COLO668 (cell line): Measurements from ENCODE around the gene HNRNPLL.
"Not testable (repeated sequence)": the region's sequence is repeated elsewhere in the genome, so short reads cannot be mapped to it uniquely, and the experiment has no call there.

Experiments
- DNase-seq: peaks from one replicate; lab custom pipeline; 2025; ENCODE audit not compliant: unreplicated experiment; lab: John Stamatoyannopoulos, UW

The HNRNPLL gene

DNA sequence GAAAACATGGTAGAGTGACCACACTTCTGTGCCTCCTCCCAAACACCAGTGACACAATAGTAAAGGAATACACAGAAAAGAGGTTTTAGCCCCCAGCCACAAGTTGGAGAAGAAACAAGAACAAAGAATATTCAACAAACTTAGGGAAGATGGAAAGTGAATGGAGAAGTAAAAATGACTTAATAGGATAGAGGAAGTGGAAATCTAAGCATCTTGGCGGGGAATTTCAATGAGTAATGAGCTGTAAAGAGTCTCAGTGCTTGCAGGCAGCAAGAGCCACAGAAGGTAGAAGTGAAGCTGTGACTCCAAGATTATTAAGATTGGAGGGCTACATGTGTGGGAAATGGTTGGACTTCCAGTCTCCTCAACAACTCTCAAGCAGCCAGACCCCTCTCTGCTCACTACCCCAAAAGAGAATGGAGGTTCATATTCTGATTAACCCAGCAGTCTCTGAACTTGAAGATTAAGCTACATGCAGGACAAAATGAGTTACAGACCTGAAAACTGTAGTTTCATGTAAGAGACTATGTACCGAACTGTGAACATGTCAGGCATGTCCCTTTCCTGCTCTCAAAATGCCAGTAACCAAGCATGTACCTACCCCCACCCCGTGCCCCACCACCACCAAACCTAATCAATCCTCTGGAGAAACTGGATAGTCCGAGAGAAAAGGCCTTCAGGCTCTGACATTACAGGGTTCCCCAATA, 16.9 kb upstream of the HNRNPLL start:
- DNase-seq = no peak

DNA sequence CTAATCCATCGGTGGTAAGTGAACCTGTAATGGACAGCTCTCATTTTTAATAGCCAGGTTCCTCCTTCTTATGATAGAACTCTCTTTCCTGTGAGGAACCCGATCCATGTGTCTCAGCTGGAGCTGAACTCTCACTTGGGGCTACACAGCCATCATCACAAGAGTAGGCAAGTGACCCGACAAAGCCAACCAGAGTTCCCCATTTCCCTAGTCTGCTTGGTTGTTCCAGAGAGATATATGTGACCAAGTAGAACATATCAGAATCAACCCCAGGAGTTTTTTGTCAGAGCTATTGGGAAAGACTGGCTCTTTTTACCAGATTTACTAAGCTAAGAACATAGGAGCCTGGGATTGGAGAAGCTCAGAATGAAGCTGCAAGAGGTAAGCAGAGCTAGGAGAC, 14.6 kb upstream of the HNRNPLL start:
- DNase-seq = no peak

DNA sequence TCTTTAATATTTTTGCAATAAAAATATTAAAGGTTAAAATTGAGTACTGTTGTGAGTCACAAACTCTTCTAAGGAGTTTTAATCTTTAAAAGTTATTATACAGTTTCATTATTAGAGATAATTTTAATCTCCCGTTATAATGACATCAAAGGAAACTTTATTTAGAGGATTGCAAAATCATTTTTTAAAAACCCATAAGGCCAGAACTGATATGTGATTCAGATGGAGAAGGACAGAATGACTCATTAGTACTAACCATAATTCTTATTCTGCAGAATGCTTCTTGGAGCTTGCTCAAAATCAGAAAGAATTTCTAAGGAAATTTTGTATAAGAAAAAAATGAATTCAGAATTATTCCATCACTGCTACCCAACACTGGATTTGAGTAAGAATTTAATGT, 12.5 kb upstream of the HNRNPLL start:
- no peak for DNase-seq

DNA sequence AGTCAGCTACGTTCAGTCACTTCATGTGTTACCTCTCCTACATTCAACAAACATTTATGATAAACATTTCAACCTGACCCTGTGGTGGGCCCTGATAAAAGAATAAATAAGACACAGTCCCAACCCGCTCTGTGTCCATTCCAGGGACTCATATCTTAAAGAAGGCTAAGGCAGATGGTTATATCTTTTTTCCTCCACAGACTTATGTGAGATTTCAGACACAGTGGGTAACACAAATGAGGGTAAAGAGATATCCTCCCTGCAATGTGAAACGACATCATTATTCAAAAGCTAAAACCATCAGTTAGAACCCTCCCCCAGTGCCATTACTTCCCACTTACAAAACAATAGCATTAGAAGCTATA, 11.1 kb upstream of the HNRNPLL start:
- DNase-seq = no peak

DNA sequence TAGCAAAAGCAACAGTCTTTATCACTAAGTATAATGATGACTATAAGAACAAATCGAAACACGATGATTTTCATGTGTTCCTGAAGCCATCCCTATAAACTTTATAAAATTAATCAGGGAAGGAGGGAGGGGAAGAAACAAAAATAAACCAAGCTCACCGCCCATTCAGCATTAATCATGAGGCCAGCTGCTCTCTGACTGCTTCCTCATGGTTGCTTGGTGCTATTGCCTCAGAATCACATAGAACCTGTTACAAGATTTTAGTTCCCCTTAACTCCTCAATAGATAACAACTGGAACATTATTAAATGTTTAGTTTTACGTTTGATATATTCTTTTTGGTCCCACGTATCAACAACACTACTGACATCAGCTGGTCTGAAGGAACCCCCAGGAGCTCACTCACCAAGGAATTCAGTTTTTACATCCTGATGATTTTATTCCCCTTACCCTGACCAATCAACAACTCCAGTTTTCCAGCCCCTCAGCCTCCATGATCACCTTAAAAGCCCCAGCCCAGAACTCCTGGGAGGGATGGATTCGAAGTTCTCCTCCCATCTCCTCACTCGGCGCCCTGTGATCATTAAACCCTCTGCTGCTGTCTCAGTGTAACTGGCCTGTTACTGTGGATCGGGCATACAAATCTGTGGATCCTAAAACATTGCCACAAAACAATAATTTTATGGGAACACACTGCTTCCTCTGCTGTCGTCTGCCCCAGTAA, 10.6 kb upstream of the HNRNPLL start:
- no peak for DNase-seq

DNA sequence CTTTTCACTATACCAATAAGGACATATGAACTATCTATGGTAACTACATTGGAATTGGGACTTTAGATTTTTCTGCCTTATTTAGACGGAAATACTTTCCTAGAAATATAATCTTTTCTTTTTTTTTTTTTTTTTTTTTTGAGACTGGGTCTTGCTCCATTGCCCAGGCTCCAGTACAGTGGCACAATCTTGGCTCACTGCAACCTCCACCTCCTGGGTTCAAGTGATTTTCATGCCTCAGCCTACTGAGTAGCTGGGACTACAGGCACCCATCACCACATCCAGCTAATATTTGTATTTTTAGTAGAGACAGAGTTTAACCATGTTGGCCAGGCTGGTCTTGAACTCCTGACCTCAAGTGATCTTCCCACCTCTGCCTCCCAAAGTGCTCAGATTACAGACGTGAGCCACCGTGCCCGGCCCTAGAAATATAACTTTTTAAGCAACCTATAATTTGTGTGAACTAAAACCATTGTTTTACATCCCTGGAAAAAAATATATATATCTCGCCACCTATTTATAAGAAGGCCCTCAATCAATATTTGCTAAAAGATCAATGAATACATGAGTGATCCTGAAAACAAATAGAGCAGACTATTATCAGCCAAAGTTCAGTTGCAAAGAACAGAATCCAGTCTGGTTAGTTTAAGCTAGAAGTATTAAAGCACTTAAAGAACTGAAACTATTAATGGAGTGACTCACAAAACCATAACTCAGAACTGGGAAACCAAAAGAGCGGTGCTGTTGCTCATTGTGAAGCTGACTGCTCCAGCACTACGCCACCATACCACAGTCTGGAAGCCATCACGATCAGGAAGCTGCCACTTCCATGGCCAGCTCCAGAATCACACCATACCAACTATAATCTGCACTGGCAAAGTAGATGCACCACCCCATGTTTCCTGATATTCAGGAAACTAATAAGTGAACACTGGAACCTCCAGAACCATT, 8.4 kb upstream of the HNRNPLL start:
- DNase-seq = no peak

DNA sequence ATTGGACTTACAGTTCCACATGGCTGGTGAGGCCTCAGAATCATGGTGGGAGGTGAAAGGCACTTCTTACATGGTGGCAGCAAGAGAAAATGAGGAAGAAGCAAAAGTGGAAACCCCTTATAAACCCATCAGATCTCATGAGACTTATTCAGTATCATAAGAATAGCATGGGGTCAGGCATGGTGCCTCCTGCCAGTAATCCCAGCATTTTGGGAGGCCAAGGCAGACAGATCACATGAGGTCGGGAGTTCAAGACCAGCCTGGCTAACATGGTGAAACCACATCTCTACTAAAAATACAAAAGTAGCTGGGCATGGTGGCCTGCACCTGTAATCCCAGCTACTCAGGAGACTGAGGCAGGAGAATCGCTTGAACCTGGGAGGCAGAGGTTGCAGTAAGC, 6.5 kb upstream of the HNRNPLL start:
- not testable (repeated sequence) for DNase-seq

DNA sequence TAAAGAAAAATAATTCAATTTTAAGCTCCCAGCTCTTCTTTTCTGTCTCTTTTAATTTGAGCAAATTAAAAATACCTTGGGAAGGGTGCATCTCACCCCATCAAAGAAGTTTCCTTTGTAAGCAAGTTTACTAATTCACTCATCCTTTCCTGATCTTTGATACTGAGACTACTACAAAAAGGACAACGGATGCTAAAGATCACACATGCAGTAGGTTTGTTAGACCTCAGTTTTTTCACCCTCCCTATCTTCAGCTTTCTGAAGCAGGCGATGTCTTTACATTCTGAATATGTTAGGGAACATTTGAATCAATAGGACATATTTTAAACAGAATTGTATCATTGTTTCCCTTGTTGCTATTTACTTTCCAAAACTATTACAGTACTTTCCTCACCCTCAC, 6.0 kb upstream of the HNRNPLL start:
- no peak for DNase-seq

DNA sequence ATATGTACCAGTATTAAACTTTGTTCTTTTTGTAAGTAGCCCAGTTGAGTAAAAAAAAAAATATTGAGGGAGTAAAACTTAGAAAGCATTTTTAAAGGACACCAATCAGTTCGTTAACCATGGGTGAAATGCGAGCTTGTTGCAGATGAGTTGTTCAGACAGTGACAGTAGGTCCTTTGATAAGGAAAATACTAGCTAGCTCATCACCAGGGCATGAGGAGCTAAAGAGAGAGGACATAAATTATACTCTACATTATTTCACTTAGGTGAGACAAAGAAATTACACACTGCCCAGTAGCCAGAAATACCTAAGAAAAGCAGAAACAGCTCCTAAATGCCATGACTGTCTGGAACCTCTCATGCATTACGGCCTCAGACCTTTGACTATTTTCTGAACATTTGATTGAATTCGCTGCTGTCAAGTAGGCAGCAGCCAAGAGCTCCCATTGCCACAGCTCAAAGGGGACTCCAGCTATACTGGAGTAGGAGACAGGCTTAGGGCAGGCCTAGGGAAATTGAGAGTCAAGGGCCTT, 2.6 kb upstream of the HNRNPLL start:
- no peak for DNase-seq

DNA sequence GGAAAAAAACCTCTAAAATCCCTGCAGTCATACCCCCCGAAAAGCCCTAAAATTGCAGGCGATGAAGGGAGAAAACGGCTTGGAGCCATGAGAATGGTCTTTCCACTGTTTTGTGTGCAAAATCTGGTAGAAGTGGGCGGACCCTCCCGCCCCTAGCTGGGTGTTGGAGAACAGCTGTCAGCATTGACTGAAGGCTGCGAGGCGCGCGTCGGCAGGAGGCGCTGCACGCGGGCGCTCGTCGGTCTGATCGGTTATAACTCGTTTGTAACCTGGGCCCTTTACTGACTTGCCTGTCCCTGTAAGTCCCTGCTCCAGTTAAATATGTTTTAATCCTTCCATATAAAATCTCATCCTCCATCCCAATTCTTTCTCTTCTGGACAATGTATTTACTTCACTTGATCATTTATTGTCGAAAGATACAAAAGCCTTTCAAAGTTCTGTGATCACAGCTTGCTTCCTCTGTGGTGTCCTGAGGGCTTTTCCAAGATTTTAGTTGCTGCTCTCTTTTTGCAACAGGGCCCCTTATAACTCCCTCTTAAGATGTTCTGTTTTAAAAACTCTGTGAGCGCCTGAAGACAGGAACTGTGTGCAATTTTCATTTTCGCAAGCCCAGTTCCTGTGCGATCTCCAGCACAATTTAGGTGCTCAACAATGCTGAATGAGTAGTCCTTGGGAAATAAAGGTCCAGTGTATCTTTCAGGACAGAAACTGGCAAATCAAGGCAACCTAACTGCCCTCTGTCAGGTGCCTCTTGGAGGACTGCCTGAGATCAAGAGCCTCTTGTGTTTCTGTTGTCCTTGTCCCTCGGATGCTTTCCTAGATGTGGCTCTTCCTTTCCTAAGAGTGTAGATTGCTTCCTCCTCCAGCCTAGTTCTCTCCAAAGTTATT, 918 bp upstream of the HNRNPLL start:
- DNase-seq = peak; percentile 84

DNA sequence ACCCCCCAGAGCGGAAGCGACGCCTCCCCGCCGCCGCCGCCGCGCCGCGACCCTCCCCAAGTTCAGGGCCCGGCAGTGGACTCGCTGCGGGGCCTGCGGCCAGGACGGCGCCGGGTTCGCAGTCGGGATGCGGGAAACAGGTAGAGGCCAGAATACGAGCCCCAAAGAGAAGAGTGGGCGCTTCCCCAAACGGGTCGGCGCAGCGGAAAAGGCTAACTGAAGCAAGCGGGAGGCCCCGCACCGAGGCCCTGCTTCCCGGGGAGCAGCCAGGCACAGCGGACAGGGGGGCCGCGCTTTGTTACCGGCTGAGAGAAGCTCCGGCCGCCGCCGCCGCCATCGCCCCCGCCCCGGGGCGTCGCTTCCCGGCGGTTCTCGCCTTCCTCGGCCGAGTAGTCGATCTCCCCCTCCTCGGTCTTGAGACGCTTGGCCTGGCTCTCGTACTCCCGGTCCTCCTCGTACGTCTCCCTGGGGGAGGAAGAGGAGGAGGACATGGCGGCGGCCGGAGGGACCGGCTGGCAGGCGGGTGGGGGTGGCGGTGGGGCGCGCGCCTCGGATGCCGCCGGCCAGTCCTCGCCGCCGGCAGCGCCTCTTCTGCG, 494 bp downstream of the HNRNPLL start:
- DNase-seq = peak; percentile 64

DNA sequence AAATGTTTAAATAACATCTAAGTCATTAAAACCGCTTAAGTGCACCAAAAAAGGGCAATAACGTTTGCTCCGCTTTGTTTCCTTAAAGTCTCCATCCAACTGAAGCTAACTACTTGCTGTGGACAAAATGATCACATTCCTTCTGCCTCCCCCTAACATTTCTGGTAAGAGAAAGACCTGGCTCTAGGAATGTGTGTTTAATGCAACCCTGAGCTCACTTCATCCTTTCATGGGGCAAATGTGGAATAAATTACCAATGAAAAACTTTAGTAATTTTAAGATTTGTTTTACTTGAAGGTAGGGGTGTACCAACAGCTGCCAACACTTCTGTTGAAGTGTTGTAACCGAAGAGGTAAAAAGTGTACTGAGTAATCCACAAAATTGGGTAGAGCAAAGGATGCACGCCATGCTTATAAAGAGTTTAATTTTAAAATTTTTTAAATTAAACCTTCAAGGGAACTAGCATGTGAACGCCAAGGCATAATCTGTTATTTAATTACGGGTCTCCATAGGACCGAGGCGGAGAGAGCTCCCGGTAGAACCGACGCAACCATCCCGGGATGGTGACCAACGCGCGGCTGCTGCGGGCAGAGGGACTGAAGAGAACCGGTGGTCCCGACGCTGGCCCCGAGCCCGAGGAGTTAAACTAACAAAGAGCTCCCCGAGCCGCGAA, 1.1 kb downstream of the HNRNPLL start:
- no peak for DNase-seq

DNA sequence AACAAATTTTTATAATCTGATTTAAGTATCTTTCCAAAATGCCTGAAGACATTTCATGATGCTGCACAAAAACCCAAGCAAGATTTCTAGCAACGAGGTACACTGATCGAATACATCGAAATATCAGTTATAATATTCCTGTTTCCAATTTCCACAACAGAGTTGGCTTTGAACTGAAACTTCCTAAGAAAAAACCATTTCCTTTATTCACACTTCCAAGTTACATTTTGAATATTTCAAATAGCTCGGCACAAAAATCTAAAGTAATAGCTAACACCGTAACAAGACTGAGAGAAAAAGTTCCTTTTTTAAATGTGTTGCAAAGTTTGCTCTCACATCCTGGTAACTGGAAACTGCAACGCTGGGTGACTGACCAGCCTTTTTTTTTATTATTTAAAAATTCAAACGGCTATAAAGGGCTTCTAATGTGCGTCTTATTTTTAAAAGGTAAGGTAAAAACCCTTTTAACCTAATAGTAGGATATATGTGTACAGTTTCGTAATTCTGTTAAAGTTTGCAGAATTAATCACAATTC, 1.7 kb downstream of the HNRNPLL start:
- DNase-seq = no peak

DNA sequence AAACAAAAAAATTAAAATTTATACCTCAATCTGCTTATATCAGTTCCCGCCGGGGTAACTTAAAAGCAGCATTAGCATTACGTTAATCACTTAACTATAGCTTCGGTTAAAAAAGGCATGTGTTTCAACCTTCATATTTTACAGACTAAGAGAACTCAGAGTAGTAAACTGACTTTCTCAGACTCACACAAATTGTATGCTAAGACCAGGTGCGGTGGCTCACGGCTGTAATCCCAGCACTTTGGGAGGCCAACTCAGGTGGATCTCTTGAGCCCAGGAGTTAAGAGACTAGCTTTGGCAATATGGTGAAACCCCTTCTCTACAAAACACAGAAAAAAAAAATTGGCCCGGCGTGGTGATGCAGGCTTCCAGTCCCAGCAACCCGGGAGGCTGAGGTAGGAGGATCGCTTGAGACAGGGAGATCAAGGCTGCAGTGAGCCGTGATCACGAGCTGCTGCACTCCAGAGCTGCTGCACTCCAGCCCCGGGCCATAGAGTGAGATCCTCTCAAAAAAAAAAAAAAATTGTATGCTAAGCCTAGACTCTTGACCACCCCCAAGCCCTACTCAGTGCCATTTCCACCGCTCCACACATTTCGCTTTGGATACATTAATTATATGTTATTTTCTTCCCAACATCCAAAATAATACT, 2.4 kb downstream of the HNRNPLL start:
- DNase-seq = peak; percentile 15

DNA sequence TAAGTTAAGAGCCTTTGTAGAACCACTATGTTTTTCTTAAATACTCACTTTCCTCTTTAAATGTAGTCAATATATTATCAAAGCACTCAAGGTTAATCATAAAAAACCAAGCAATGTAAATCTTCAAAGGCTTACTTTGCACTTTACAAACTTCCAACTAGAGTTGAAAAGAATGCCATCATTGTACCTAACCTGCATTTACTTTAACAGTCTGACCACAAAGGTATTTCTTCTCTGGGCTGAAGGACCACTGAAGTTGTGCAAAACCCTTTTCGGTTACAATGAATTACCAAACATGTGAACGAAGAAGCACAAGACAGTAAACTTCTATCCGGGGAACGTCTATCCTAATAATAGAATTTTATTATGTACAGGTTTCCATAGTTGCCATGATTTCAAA, 3.0 kb downstream of the HNRNPLL start:
- DNase-seq = no peak

DNA sequence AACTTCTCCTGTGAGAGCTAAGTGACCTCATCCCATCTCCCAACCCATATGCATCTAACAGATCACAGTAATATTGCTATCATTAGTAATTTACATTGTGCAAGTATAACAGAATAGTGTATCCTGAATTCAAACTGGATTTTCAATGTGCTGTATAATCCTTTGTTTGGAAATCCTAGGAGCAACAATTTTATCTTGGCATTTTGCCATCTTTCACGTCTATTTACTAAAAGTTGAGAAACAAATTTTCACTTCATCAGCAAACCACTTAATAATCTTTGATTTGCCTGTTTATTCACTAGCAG, 3.8 kb downstream of the HNRNPLL start:
- DNase-seq = no peak

DNA sequence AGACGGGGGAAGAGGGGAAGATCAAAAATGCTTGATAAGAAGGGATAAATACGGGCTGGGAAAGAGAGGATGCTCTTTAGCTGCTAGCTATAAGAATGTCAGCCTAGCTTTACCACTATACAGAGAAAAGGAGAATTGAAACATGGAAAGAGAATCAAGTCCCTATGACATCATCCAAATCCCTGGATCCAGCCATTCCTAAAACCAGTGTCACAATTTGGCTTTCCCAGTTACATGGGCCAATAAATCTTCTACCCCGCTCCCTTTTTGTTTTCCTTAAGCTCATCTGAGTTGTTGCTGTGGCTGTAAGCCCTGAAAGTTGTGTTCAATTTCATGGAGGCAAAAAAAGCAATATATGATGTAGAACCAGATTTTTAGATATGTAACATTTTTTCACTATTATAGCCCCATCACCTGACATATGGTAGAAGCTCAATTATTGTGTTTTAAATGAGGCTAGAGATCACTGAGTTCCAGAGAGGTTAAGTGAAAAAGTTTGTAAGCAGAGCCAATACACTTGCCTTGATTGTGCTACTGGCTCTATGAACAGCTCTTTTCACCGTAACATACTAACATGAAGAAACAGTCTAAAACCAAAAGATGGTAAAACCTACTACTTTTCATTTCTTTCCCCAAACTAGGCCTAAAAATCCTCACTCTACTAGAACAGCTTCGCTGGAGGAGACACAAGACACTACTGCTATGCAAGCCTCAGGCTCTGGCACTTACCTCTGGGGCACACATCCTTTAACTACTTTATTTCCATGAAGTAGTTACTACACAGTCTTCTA, 4.3 kb downstream of the HNRNPLL start:
- DNase-seq = no peak

DNA sequence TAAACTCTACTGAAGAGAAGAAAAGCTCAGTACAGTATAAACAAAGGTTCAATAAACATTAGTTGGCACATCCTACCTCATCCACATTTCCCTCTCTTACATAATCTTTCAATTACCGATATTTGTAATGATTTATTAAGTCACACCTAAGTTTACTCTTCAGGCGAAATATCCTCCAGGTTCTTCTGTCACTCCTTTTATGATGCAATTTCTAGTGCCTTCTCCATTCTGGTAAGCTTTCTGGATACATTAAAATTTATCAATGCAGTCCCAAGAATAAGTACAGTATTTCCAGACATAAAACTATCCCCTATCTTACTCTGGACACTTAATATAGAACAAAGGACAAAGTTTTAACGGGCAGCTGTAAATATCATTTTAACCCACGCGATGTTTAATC, 5.6 kb downstream of the HNRNPLL start:
- no peak for DNase-seq
